ENCODE results near the gene SCYGR3. TPM values are rescaled to one million over a fixed set of nuclear protein-coding genes. Genes with fewer than 3 reads are reported as not detected.

SCYGR3 gene
- total RNA-seq, 4 donors from 2014 or later, result not detected

- H3K36me3 ChIP-seq, result no peaks in the 10 kb centered on the region
- H3K27me3 ChIP-seq, result no peaks in the 10 kb centered on the region
- in situ Hi-C loops (cut with MboI; ENCODE audit: low sequenced_read_pairs in 4 of 4), result no loop called here
- intact Hi-C loops (cut with DNase I; ENCODE audit: low total_unique reads), result no loop called here
- no peak for DNase-seq
- H3K27ac ChIP-seq, result no peak overlapping the region
- ATAC-seq, result no peak
- TF ChIP-seq CTCF (IDR thresholded peaks at IDR 0.05 in 4 of 5, conservative IDR thresholded peaks at IDR 0.05 in 1 of 5) (no peak), POLR2A (IDR thresholded peaks at IDR 0.05) (no peak)
- no peak overlapping the region for H3K4me3 ChIP-seq
- H3K9me3 ChIP-seq, result no peaks in the 10 kb centered on the region
- H3K4me1 ChIP-seq, result no peaks in the 10 kb centered on the region
Observed at GRCh38 chr2:227597998-227598397, 16.6 kb downstream of the SCYGR3 start.

- DNase-seq (no peak), ATAC-seq (no peak)
- no peak overlapping the region for H3K27ac ChIP-seq
- in situ Hi-C loops (cut with MboI; ENCODE audit: low sequenced_read_pairs in 4 of 4) (no loop called here), intact Hi-C loops (cut with DNase I; ENCODE audit: low total_unique reads) (no loop called here)
- no peak overlapping the region for H3K4me3 ChIP-seq
- H3K36me3 ChIP-seq, result no peaks in the 10 kb centered on the region
- no peaks in the 10 kb centered on the region for H3K9me3 ChIP-seq
- no peak for TF ChIP-seq POLR2A (IDR thresholded peaks at IDR 0.05)
- TF ChIP-seq CTCF (IDR thresholded peaks at IDR 0.05 in 4 of 5, conservative IDR thresholded peaks at IDR 0.05 in 1 of 5), result no peak
- H3K4me1 ChIP-seq, result no peaks in the 10 kb centered on the region
- H3K27me3 ChIP-seq, result no peaks in the 10 kb centered on the region
Observed at GRCh38 chr2:227597036-227597435, 17.6 kb downstream of the SCYGR3 start.

- DNase-seq, result no peak
Observed at GRCh38 chr2:227595797-227596196, 18.8 kb downstream of the SCYGR3 start.

GRCh38 chr2:227592694-227593387 lies 21.8 kb downstream of the SCYGR3 start:
- intact Hi-C loops (cut with DNase I; ENCODE audit: low total_unique reads), result no loop called here
- Histone ChIP-seq H3K9me3 (no peaks in the 10 kb centered on the region), H3K36me3 (no peaks in the 10 kb centered on the region), H3K4me1 (no peaks in the 10 kb centered on the region), H3K27ac (no peak overlapping the region), H3K27me3 (no peaks in the 10 kb centered on the region), H3K4me3 (no peak overlapping the region)
- ATAC-seq (no peak), DNase-seq (no peak)
- in situ Hi-C loops (cut with MboI; ENCODE audit: low sequenced_read_pairs in 4 of 4), result no loop called here
- TF ChIP-seq CTCF (IDR thresholded peaks at IDR 0.05 in 4 of 5, conservative IDR thresholded peaks at IDR 0.05 in 1 of 5) (no peak), POLR2A (IDR thresholded peaks at IDR 0.05) (no peak)

More at GRCh38 chr2:227595797-227596196, 18.8 kb downstream of the SCYGR3 start:
- in situ Hi-C loops (cut with MboI; ENCODE audit: low sequenced_read_pairs in 4 of 4) (no loop called here), intact Hi-C loops (cut with DNase I; ENCODE audit: low total_unique reads) (no loop called here)
- H3K27me3 ChIP-seq, result no peaks in the 10 kb centered on the region
- no peak for TF ChIP-seq POLR2A (IDR thresholded peaks at IDR 0.05)
- TF ChIP-seq CTCF (IDR thresholded peaks at IDR 0.05 in 4 of 5, conservative IDR thresholded peaks at IDR 0.05 in 1 of 5), result no peak
- H3K27ac ChIP-seq, result no peak overlapping the region
- no peaks in the 10 kb centered on the region for H3K4me1 ChIP-seq
- H3K9me3 ChIP-seq, result no peaks in the 10 kb centered on the region
- no peak overlapping the region for H3K4me3 ChIP-seq
- ATAC-seq, result no peak
- no peaks in the 10 kb centered on the region for H3K36me3 ChIP-seq

- H3K27me3 ChIP-seq, result no peaks in the 10 kb centered on the region
- ATAC-seq (no peak), DNase-seq (no peak)
- no peaks in the 10 kb centered on the region for H3K9me3 ChIP-seq
- H3K4me1 ChIP-seq, result no peaks in the 10 kb centered on the region
- intact Hi-C loops (cut with DNase I; ENCODE audit: low total_unique reads) (no loop called here), in situ Hi-C loops (cut with MboI; ENCODE audit: low sequenced_read_pairs in 4 of 4) (no loop called here)
- no peak overlapping the region for H3K4me3 ChIP-seq
- H3K36me3 ChIP-seq, result no peaks in the 10 kb centered on the region
- no peak overlapping the region for H3K27ac ChIP-seq
- TF ChIP-seq CTCF (IDR thresholded peaks at IDR 0.05 in 4 of 5, conservative IDR thresholded peaks at IDR 0.05 in 1 of 5) (no peak), POLR2A (IDR thresholded peaks at IDR 0.05) (no peak)
Observed at GRCh38 chr2:227582369-227582768, 32.3 kb downstream of the SCYGR3 start.
